Neutrophil (primary cell): ENCODE results near the gene CHAMP1.
A peak's percentile ranks its signal among the peaks of the same experiment; 100 is the strongest.
"Not testable (repeated sequence)": the region's sequence is repeated elsewhere in the genome, so short reads cannot be mapped to it uniquely, and the experiment has no call there.

Source experiments
- H3K27ac ChIP-seq: fragments of 200-600 bp; sonication (generic); 2 replicates; pipeline ENCODE4 v1.5.1; 2016; ENCODE audit warnings: mild to moderate bottlenecking, moderate library complexity
- H3K27me3 ChIP-seq: fragments of 200-600 bp; sonication (generic); 2 replicates; pipeline ENCODE4 v1.6.0; 2016; ENCODE audit warnings: mild to moderate bottlenecking
- H3K36me3 ChIP-seq: fragments of 200-600 bp; sonication (generic); 2 replicates; pipeline ENCODE4 v1.5.1; 2017
- H3K4me1 ChIP-seq, 2 experiments: fragments of 200-600 bp in 1 of 2; sonication (generic) in 1 of 2; 1 replicate in 1 of 2; 2 replicates in 1 of 2; pipeline versions ENCODE4 v1.5.1 to v1.6.1; 2013 to 2016; ENCODE audit warnings: low read depth in 1 of 2, low read length in 1 of 2, mild to moderate bottlenecking in 1 of 2, moderate library complexity in 1 of 2; ENCODE audit not compliant: control insufficient read depth in 1 of 2, insufficient read depth in 1 of 2
- H3K4me3 ChIP-seq, 2 experiments: fragments of 200-600 bp in 1 of 2; sonication (generic) in 1 of 2; 1 replicate in 1 of 2; 2 replicates in 1 of 2; pipeline ENCODE4 v1.5.1; 2013 to 2016; ENCODE audit warnings: low read depth in 1 of 2, low read length in 1 of 2, mild to moderate bottlenecking in 1 of 2, moderate library complexity in 1 of 2
- H3K9me3 ChIP-seq: fragments of 200-600 bp; sonication (generic); 2 replicates; pipeline ENCODE4 v1.5.1; 2016
- TF ChIP-seq, protein P1 (sequence below): fragments of 200-600 bp; sonication (generic); IDR thresholded peaks from 2 replicates; pipeline ENCODE4 v1.5.1; 2016; ENCODE audit warnings: antibody characterized with exemption

Gene CHAMP1

DNA sequence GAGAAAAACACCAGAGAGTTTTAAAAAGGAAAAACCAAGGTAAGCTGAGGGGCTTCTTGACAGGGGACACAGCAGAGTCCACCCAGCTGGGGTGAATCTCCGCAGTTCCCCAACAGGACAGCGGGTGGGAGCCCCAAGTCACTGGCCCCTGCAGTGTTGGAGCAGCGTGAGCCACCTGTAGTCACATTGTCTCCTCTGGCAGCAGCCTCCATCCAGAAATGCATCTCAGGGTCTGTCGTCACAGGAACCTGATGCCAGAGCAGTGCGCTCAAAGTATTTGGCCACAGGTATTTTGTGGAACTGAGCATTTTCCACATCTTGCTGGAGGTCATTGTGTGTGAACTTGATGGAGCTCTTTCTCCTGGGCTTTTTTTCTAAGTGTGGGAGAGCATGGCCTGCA, 24.7 kb downstream of the CHAMP1 start:
- no peaks in the 10 kb centered on the region for H3K27me3 ChIP-seq
- H3K4me3 ChIP-seq: no peak overlapping the region
- H3K27ac ChIP-seq: no peak overlapping the region
- no peaks in the 10 kb centered on the region for H3K36me3 ChIP-seq
- H3K4me1 ChIP-seq: no peaks in the 10 kb centered on the region
- TF ChIP-seq, protein P1, sequence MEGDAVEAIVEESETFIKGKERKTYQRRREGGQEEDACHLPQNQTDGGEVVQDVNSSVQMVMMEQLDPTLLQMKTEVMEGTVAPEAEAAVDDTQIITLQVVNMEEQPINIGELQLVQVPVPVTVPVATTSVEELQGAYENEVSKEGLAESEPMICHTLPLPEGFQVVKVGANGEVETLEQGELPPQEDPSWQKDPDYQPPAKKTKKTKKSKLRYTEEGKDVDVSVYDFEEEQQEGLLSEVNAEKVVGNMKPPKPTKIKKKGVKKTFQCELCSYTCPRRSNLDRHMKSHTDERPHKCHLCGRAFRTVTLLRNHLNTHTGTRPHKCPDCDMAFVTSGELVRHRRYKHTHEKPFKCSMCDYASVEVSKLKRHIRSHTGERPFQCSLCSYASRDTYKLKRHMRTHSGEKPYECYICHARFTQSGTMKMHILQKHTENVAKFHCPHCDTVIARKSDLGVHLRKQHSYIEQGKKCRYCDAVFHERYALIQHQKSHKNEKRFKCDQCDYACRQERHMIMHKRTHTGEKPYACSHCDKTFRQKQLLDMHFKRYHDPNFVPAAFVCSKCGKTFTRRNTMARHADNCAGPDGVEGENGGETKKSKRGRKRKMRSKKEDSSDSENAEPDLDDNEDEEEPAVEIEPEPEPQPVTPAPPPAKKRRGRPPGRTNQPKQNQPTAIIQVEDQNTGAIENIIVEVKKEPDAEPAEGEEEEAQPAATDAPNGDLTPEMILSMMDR: no peak
- H3K9me3 ChIP-seq: no peaks in the 10 kb centered on the region

DNA sequence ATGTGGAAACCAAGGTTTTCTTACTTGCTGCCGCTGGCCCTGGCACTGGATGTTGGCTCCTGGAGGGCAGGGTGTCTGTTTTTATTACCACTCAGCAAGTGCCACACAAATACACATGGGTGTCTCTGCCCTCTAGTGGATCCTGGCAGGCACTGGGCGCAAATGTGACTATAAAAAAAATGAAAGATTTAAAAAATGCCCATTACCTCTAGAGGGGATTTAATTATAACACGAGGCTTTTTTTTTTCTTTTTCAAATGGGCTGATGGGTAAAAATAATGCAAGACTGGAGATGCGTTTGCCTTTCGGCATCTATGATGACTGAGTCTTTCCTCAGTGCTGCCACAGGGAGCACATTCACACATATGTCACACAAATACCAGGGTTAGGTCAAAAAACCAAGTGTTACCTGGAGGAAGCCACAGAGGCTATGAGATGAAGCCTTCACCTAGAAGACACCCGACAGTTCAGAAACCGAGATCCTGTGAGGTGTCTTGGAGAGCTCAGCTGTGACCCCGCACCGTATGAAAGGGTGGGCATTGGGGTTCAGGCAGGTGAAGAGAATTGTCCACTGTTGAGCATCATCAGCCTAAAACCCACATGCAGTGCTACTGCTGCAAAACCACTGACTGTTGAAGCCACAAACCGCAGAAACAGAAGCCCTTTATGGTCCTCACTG, 25.7 kb downstream of the CHAMP1 start:
- no peaks in the 10 kb centered on the region for H3K27me3 ChIP-seq
- H3K9me3 ChIP-seq: no peaks in the 10 kb centered on the region
- no peak overlapping the region for H3K4me3 ChIP-seq
- no peaks in the 10 kb centered on the region for H3K36me3 ChIP-seq
- no peaks in the 10 kb centered on the region for H3K4me1 ChIP-seq
- H3K27ac ChIP-seq: no peak overlapping the region
- TF ChIP-seq, protein P1: peak; percentile 13

DNA sequence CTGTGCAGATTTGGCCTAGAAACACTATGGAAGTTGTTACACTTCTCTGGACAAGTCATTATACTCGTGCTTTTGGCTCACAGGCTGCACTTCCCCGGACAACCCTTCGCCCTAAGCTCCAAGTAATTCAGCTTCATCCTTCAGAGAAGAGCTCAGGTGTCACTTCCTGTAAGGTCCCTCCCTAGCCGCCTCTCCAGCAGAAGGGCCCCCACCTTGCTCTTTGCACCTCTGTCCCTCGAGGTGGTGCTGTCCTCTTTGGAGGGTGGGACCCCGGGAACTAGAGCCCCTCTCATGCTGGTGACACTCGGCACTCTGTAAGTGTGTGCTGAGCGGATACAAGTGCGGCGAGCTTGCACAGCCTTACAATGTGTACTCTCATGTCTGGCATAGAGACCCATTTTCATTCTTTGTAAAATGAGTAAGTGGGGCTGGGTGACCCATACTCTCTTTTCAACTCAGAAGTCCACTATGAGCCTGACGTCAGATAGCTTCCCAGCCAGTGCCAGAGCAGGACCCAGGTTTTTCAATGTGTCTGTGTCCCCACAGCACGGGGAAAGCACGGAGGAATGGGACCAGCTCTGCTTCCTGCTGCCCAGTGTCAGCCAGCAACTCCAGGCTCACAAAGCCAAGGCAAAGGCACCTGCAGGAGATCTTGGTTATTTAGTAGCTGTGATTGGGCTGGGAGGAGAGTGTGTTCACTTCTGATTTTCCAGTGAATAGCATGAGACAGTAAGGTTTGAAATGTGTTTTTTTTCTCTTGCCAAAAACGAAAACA, 26.9 kb downstream of the CHAMP1 start:
- TF ChIP-seq, protein P1: no peak
- no peaks in the 10 kb centered on the region for H3K4me1 ChIP-seq
- H3K36me3 ChIP-seq: no peaks in the 10 kb centered on the region

DNA sequence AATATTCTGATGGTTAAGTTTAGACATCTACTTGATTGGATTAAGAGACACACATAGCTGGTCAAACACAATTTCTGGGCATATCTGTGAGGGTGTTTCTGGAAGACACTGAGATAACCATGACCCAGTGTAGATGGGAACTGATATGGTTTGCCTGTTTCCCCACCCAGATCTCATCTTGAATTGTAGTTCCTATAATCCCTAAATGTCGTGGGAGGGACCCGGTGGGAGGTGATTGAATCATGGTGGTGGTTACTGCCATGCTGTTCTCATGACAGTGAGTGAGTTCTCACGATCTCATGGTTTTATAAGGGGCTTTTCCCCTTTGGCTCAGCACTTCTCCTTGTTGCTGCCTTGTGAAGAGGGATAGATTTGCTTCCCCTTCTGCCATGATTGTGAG, 33.0 kb downstream of the CHAMP1 start:
- not testable (repeated sequence) for H3K9me3 ChIP-seq, H3K36me3 ChIP-seq, H3K4me1 ChIP-seq, H3K4me3 ChIP-seq, H3K27ac ChIP-seq
- H3K27me3 ChIP-seq: peaks cover 33% of the 10 kb centered on the region

More for the DNA sequence above, 26.9 kb downstream of the CHAMP1 start:
- Histone ChIP-seq H3K9me3 (no peaks in the 10 kb centered on the region), H3K4me3 (no peak overlapping the region), H3K27me3 (no peaks in the 10 kb centered on the region), H3K27ac (no peak overlapping the region)

DNA sequence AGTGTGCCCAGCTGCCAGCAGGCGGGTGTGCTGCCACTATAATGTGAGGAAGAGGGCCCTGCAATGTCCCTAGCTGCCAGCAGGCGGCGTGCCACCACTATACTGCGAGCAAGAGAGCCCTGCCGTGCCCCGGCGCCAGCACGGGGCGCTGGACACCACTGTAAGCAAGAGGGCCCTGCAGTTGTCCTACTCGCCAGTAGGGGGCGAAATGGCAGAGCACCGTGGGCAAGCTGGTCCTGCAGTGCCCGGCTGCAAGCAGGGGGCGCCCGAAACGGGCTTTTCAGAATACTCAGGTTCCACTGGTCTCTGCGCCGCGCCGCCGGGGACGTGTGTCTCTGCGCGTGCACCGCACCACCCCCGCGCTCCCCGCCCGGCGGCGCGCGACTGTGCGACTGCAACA, 38.5 kb downstream of the CHAMP1 start:
- not testable (repeated sequence) for H3K9me3 ChIP-seq, H3K4me1 ChIP-seq, H3K36me3 ChIP-seq, H3K27ac ChIP-seq, H3K4me3 ChIP-seq
- TF ChIP-seq, protein P1: peak; percentile 41
- peaks cover 30% of the 10 kb centered on the region for H3K27me3 ChIP-seq

DNA sequence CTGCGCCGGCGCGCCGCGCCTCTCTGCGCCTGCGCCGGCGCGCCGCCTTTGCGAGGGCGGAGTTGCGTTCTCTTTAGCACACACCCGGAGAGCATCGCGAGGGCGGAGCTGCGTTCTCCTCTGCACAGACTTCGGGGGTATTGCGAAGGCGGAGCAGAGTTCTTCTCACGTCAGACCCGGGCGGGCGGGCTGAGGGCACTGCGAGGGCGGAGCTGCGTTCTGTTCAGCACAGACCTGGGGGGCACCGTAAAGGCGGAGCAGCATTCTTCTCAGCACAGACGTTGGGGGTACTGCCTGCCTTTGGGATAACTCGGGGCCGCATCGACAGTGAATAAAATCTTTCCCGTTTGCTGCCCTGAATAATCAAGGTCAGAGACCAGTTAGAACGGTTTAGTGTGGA, 39.1 kb downstream of the CHAMP1 start:
- peaks cover 24% of the 10 kb centered on the region for H3K27me3 ChIP-seq
- H3K4me3 ChIP-seq, H3K27ac ChIP-seq, H3K36me3 ChIP-seq, H3K4me1 ChIP-seq, H3K9me3 ChIP-seq: not testable (repeated sequence)
